ENCODE data around the gene NEUROD4.

DNA sequence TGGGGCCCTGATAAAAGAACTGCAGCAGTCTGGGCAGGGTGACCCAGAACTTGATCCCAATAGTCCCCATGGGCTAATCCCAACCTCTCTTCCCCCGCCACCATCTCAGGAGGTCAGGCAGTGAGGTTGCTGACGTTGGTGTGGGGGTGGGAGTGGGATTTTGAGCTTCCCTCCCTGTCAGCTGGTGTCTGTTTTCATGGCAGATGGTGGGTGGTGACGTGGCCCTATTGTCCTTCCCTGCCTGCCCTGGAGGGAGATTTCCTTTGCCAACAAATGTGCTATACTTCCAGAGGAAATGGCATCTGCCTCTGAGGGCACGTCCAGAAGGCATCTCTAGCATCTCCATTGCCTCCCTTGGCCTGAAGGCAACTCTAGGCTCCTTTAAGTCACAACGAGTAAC lies 37.7 kb downstream of the NEUROD4 start:
- no peak for TF ChIP-seq POLR2A (IDR thresholded peaks at IDR 0.05)
- TF ChIP-seq, protein P1, sequence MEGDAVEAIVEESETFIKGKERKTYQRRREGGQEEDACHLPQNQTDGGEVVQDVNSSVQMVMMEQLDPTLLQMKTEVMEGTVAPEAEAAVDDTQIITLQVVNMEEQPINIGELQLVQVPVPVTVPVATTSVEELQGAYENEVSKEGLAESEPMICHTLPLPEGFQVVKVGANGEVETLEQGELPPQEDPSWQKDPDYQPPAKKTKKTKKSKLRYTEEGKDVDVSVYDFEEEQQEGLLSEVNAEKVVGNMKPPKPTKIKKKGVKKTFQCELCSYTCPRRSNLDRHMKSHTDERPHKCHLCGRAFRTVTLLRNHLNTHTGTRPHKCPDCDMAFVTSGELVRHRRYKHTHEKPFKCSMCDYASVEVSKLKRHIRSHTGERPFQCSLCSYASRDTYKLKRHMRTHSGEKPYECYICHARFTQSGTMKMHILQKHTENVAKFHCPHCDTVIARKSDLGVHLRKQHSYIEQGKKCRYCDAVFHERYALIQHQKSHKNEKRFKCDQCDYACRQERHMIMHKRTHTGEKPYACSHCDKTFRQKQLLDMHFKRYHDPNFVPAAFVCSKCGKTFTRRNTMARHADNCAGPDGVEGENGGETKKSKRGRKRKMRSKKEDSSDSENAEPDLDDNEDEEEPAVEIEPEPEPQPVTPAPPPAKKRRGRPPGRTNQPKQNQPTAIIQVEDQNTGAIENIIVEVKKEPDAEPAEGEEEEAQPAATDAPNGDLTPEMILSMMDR (IDR thresholded peaks at IDR 0.05) = no peak

All from adrenal gland (tissue), 5 donors.